ENCODE data around the gene THRB. TPM values are rescaled to one million over a fixed set of nuclear protein-coding genes. Genes with fewer than 3 reads are reported as not detected.

Gene THRB
- total RNA-seq (10 to 100 TPM in 2 of 6 donors, 1 to 10 TPM in 4; 6.6 to 12.4 (median 8.7) TPM), polyA plus RNA-seq (1 to 10 TPM; 2.1 to 2.3 TPM)

DNA sequence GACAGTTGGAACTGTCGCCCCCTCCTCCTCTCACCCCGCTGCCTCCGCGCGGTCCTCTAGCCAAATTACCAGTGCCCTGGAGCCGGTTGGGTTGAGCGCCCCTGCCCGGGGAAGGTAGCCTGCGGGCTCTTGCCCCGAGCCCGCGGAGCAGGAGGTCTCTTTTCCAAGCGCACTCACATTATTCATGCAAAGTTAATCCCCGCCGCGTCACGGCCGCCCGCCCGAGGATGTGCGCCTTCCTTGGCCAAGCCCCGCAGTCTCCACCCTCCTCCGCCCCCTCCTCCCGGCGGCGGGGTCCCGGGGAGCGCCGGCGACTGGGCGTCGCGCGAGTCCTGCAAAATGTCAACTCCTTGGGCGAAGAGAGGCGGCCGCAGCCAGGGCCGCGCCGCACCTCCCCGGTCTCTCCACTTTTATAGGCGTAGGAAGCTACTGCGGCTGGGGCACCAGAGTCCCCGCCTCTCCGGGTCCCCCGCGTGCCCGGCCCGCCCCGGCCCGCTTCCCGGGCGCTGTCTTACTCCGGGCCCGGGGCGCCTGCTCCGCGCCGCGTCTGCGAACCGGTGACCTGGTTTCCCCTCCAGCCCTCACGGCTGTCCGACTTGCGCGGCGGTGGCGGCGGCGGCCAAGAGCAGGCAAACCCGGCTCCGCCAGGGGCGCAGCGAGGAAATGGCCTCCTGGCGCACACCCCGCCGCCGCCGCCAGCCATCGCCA, at the start of gene THRB:
Gene THRB (minus strand): TSS at position 233 of the 708 bp plus-strand sequence.
- TF ChIP-seq, protein P1, sequence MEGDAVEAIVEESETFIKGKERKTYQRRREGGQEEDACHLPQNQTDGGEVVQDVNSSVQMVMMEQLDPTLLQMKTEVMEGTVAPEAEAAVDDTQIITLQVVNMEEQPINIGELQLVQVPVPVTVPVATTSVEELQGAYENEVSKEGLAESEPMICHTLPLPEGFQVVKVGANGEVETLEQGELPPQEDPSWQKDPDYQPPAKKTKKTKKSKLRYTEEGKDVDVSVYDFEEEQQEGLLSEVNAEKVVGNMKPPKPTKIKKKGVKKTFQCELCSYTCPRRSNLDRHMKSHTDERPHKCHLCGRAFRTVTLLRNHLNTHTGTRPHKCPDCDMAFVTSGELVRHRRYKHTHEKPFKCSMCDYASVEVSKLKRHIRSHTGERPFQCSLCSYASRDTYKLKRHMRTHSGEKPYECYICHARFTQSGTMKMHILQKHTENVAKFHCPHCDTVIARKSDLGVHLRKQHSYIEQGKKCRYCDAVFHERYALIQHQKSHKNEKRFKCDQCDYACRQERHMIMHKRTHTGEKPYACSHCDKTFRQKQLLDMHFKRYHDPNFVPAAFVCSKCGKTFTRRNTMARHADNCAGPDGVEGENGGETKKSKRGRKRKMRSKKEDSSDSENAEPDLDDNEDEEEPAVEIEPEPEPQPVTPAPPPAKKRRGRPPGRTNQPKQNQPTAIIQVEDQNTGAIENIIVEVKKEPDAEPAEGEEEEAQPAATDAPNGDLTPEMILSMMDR (IDR thresholded peaks at IDR 0.05), result peak in 1 of 4 donors; percentile 10
- intact Hi-C loops (cut with DNase I), result loop anchor here in 1 of 3 donors (10.0 kb wide), 1 partner anchor 130 kb away; no protein-coding TSS in a partner anchor
- peak; percentile 76 to 89 (median 81) for DNase-seq
- FAIRE-seq, result no peak
- peak within 1 kb of the TSS; percentile 56 to 76 (median 70) for H3K4me3 ChIP-seq
- peak within 1 kb of the TSS; percentile 96 to 98 (median 97) for H3K27ac ChIP-seq
- H3K36me3 ChIP-seq, result no peaks in the 10 kb centered on the region
- ATAC-seq, result peak; percentile 66 to 76 (median 68)
- H3K4me1 ChIP-seq, result peaks cover 0 to 11% (median 8%) of the 10 kb centered on the region in 3 donors
- H3K27me3 ChIP-seq, result no peaks in the 10 kb centered on the region
- no peaks in the 10 kb centered on the region for H3K9me3 ChIP-seq
- WGBS, 2 donors, result 1% methylated on average over 52 to 80 of the region's 80 CpGs

DNA sequence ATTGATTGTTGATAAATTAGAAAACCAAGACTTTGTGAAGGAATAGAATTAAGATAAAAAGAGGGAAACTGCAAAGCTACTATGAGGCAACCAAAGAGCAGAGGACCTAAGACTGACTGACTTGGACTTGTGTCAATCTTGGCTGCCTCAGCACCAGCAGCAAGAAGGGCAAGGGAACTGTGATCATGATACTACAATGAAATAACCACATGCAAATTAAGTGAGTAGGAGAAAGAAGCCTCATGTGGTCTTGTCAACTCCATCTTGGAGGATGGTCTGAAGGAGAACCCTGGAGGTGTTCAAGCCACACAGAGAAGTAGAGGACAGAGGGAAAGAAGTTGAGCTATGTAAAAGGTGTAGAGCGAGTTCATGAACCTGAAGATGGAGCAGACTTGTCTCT, 47.3 kb upstream of the THRB start:
- no peak for DNase-seq
- H3K4me3 ChIP-seq, result no peak overlapping the region
- 96 to 98% methylated on average over 1 of the region's 1 CpG for WGBS, 2 donors
- TF ChIP-seq, protein P1 (IDR thresholded peaks at IDR 0.05), result no peak
- intact Hi-C loops (cut with DNase I), result no loop called here
- no peak overlapping the region for H3K27ac ChIP-seq
- peaks cover 0 to 23% (median 14%) of the 10 kb centered on the region in 3 donors for H3K4me1 ChIP-seq
- no peaks in the 10 kb centered on the region for H3K9me3 ChIP-seq
- no peak for FAIRE-seq
- ATAC-seq, result no peak
- no peaks in the 10 kb centered on the region for H3K36me3 ChIP-seq
- no peaks in the 10 kb centered on the region for H3K27me3 ChIP-seq

DNA sequence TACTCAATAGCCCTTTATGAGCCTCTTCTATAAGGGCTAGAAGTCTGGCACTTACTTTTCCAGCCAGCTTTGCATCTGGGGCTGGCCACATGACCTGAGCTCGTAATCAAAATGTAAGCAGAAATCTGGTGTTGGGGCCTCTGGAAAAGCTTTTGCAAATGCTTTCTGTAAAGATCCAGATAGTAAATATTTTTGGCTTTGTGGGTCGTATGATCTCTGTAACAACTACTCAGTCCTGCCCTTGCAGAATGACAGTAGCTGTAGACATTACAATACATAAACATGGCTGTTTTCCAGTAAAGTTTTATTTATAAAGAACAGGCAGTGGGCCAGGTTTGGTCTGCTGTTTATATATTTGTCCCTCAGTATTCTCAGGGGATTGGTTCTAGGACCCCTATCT, 46.2 kb upstream of the THRB start:
- Histone ChIP-seq H3K4me1 (peaks cover 0 to 16% (median 9%) of the 10 kb centered on the region in 3 donors), H3K27ac (no peak overlapping the region), H3K9me3 (no peaks in the 10 kb centered on the region), H3K36me3 (no peaks in the 10 kb centered on the region), H3K27me3 (no peaks in the 10 kb centered on the region), H3K4me3 (no peak overlapping the region)
- TF ChIP-seq, protein P1 (IDR thresholded peaks at IDR 0.05), result no peak
- no peak for DNase-seq
- no peak for FAIRE-seq
- ATAC-seq, result no peak
- 41 to 46% methylated on average over 2 of the region's 2 CpGs for WGBS, 2 donors
- intact Hi-C loops (cut with DNase I), result no loop called here

DNA sequence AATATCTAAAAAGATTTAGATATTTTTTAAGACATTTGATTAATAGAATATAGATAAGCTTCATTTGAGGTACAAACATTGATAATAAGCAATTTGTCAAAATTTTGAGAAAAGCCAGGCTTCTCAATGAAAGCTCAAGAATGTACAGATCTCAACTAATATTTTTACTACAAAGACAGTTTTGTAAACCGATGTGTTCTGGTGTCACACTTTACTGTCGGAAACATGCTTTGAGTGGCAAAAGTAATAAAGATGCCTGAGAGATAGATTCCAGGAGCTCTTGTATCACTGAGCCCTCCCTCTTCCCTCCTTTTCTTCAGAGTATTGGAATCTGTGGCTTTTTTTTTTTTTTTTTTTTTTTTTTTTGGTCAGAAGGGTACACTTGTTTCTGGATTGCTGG, 45.0 kb upstream of the THRB start:
- no peaks in the 10 kb centered on the region for H3K9me3 ChIP-seq
- TF ChIP-seq, protein P1 (IDR thresholded peaks at IDR 0.05), result no peak
- no peak for ATAC-seq
- FAIRE-seq, result peak; percentile 51
- no peak overlapping the region for H3K4me3 ChIP-seq
- H3K4me1 ChIP-seq, result peaks cover 0 to 11% (median 4%) of the 10 kb centered on the region in 3 donors
- WGBS, 2 donors, result 85 to 90% methylated on average over 2 of the region's 2 CpGs
- no peak for DNase-seq
- H3K27ac ChIP-seq, result no peak overlapping the region
- H3K36me3 ChIP-seq, result no peaks in the 10 kb centered on the region
- intact Hi-C loops (cut with DNase I), result no loop called here
- no peaks in the 10 kb centered on the region for H3K27me3 ChIP-seq

DNA sequence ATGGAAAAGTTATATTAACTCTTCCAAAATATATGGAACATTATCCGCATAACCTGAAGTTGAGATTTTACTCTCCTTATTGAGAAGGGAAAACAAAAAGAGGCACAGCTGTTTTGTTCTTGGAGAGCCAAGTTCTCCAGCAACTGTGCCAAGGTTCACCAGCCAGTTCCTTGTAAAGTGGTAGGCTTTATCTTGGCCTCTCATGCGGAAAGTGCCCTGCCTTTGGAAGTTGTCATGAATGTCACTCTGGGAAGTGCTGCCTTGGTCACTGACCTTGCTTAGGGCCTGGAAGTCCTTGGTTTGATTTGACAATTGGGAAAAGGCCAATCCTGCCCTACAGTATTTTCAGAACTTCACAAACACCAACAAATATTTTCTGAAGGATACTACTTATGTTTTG, 44.2 kb upstream of the THRB start:
- FAIRE-seq (no peak), ATAC-seq (peak; percentile 96 to 100 (median 98)), DNase-seq (peak in 4 of 6 donors; percentile 54 to 81 (median 68))
- TF ChIP-seq, protein P1 (IDR thresholded peaks at IDR 0.05), result no peak
- Histone ChIP-seq H3K27me3 (no peaks in the 10 kb centered on the region), H3K36me3 (no peaks in the 10 kb centered on the region), H3K4me3 (no peak overlapping the region), H3K27ac (peak overlapping the region in 1 of 4 donors; percentile 37), H3K9me3 (no peaks in the 10 kb centered on the region), H3K4me1 (peaks cover 0 to 11% (median 4%) of the 10 kb centered on the region in 3 donors)
- intact Hi-C loops (cut with DNase I), result no loop called here
- WGBS, 2 donors, result 40% methylated on average over 2 of the region's 2 CpGs
